ENCODE measurements around the gene CDH4. TPM values are rescaled to one million over a fixed set of nuclear protein-coding genes. Genes with fewer than 3 reads are reported as not detected.

CDH4 gene
- total RNA-seq, 1 donor from 2014 or later = 8.9 TPM

DNA sequence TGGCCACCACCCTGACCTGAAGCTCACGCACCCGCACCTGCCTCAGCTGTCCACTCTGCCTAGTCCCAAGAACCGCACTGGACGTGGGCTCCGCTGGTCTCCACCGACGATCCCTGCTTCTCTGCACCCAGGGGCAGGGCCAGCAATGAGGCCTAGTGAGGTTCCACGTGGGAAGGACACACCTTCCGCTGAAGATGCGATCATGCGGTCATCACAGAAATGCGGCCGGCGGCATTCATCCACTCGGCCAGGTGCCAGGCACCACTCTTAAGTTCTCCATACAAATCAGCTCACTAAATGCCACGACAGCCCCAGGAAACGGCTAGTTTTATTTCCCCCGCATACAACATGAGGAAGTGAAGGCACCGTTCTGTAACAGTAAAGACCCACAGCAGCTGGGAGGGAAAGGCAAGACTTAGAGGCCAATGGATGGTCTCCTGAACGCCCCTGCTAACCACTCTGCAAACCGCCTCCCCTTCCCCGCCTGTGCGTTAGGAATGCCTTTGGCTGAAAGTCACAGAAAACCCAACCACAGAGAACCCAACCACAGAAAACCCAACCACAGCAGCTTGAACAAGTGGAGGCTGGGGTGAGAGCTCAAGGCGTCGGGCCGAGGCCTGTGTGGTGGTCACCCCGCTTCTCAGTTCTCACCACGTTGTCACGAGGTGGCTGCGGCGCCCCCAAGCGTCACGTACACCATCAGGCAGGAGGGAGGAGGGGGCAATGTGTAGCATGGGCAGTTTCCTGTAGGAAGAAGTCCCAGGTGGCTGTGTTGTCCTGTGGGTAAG is 609.2 kb downstream of the CDH4 start:
- no peak for DNase-seq (ENCODE audit: low read depth, low spot score)
- peak overlapping the region; percentile 50 for H3K27ac Mint-ChIP-seq (ENCODE audit: unreplicated experiment)
- TF ChIP-seq, protein P1, sequence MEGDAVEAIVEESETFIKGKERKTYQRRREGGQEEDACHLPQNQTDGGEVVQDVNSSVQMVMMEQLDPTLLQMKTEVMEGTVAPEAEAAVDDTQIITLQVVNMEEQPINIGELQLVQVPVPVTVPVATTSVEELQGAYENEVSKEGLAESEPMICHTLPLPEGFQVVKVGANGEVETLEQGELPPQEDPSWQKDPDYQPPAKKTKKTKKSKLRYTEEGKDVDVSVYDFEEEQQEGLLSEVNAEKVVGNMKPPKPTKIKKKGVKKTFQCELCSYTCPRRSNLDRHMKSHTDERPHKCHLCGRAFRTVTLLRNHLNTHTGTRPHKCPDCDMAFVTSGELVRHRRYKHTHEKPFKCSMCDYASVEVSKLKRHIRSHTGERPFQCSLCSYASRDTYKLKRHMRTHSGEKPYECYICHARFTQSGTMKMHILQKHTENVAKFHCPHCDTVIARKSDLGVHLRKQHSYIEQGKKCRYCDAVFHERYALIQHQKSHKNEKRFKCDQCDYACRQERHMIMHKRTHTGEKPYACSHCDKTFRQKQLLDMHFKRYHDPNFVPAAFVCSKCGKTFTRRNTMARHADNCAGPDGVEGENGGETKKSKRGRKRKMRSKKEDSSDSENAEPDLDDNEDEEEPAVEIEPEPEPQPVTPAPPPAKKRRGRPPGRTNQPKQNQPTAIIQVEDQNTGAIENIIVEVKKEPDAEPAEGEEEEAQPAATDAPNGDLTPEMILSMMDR (conservative IDR thresholded peaks at IDR 0.05) = no peak
- H3K4me3 Mint-ChIP-seq = no peak overlapping the region
- no peaks in the 10 kb centered on the region for H3K27me3 Mint-ChIP-seq (ENCODE audit: low read depth)
- peaks cover 3% of the 10 kb centered on the region for H3K36me3 Mint-ChIP-seq (ENCODE audit: low read depth)
- H3K9me3 Mint-ChIP-seq = no peaks in the 10 kb centered on the region
- no peaks in the 10 kb centered on the region for H3K4me1 Mint-ChIP-seq

DNA sequence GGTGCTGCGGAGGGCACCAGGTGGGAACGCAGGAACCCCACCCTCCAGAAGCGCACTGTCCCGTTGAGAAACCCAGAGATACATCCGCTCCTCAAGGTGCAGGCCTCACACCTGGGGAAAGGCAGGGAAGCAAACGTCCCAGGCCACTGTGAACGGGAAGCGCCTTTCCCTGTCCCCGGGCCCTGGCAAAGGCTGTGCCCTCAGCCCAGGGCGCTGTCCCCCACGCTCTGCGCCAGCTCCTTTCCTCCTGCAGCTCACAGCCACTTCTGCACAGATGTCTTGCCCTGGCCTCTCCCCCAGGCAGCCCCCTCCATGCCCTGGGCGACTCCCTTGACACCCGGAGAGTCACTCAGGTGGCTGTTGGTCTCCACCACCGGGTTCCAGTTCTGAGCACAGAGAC is 609.8 kb downstream of the CDH4 start:
- no peak for DNase-seq (ENCODE audit: low read depth, low spot score)
- H3K27me3 Mint-ChIP-seq (ENCODE audit: low read depth) = no peaks in the 10 kb centered on the region
- H3K4me1 Mint-ChIP-seq = no peaks in the 10 kb centered on the region
- TF ChIP-seq, protein P1 (conservative IDR thresholded peaks at IDR 0.05) = no peak
- H3K4me3 Mint-ChIP-seq = no peak overlapping the region
- no peaks in the 10 kb centered on the region for H3K9me3 Mint-ChIP-seq
- peaks cover 3% of the 10 kb centered on the region for H3K36me3 Mint-ChIP-seq (ENCODE audit: low read depth)
- H3K27ac Mint-ChIP-seq (ENCODE audit: unreplicated experiment) = no peak overlapping the region

- TF ChIP-seq, protein P1 (conservative IDR thresholded peaks at IDR 0.05) = no peak
These were observed 610.8 kb downstream of the CDH4 start for GRCh38 chr20:61862881-61863280.

GRCh38 chr20:61864481-61864880 is 612.4 kb downstream of the CDH4 start:
- H3K27ac Mint-ChIP-seq (ENCODE audit: unreplicated experiment) = no peak overlapping the region
- DNase-seq (ENCODE audit: low read depth, low spot score) = no peak
- TF ChIP-seq, protein P1 (conservative IDR thresholded peaks at IDR 0.05) = no peak
- H3K4me1 Mint-ChIP-seq = no peaks in the 10 kb centered on the region
- H3K36me3 Mint-ChIP-seq (ENCODE audit: low read depth) = peaks cover 3% of the 10 kb centered on the region
- H3K4me3 Mint-ChIP-seq = no peak overlapping the region
- H3K27me3 Mint-ChIP-seq (ENCODE audit: low read depth) = no peaks in the 10 kb centered on the region
- no peaks in the 10 kb centered on the region for H3K9me3 Mint-ChIP-seq

More at GRCh38 chr20:61862881-61863280, 610.8 kb downstream of the CDH4 start:
- Mint-ChIP-seq H3K27ac (ENCODE audit: unreplicated experiment) (no peak overlapping the region), H3K9me3 (no peaks in the 10 kb centered on the region), H3K4me1 (no peaks in the 10 kb centered on the region), H3K27me3 (ENCODE audit: low read depth) (no peaks in the 10 kb centered on the region), H3K36me3 (ENCODE audit: low read depth) (peaks cover 3% of the 10 kb centered on the region), H3K4me3 (no peak overlapping the region)
- no peak for DNase-seq (ENCODE audit: low read depth, low spot score)

DNA sequence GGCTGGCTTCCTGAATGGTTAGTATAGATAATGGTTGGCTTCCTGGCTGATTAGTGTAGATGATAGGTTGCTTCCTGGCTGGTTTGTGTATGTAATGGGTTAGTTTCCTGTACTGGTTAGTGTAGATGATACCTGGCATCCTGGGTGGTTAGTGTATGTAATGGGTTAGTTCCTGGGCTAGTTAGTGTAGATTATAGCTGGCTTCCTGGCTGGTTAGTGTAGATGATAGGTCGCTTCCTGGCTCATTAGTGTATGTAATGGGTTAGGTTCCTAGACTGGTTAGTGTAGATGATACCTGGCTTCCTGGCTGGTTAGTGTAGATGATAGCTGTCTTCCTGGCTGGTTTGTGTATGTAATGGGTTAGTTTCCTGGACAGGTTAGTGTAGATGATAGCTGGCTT is 613.3 kb downstream of the CDH4 start:
- Mint-ChIP-seq H3K4me3 (no peak overlapping the region), H3K27me3 (ENCODE audit: low read depth) (no peaks in the 10 kb centered on the region), H3K27ac (ENCODE audit: unreplicated experiment) (no peak overlapping the region), H3K4me1 (no peaks in the 10 kb centered on the region), H3K9me3 (no peaks in the 10 kb centered on the region), H3K36me3 (ENCODE audit: low read depth) (no peaks in the 10 kb centered on the region)
- no peak for DNase-seq (ENCODE audit: low read depth, low spot score)
- TF ChIP-seq, protein P1 (conservative IDR thresholded peaks at IDR 0.05) = no peak

Data from neural crest cell (in vitro differentiated cells).